Measurements from ENCODE around the gene RPUSD4.
A peak's percentile ranks its signal among the peaks of the same experiment; 100 is the strongest.

RPUSD4 gene

DNA sequence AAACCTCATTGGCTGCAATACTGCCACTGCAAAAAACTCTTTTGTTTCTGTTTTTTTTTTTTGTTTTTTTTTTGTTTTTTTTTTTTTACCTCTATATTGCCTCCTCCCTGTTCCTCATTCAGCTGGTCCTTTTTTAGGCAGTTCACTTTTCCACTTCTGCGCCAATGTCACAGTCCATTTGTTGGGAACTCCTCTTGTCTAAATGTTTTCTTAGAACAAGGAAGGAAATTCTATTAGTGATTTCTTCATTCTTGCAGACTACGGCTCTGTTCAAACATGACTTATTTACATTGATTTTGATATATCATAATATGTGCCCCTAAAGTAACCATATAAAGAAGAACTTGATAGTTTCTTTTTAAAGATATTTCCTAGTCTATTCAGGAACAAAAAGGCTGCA lies 3.0 kb upstream of the RPUSD4 start:
- H3K4me3 ChIP-seq (ENCODE audit: low read depth, low read length), result peak overlapping the region; percentile 23; the same call in 1 of the 2 replicates
- TF ChIP-seq, protein P1, sequence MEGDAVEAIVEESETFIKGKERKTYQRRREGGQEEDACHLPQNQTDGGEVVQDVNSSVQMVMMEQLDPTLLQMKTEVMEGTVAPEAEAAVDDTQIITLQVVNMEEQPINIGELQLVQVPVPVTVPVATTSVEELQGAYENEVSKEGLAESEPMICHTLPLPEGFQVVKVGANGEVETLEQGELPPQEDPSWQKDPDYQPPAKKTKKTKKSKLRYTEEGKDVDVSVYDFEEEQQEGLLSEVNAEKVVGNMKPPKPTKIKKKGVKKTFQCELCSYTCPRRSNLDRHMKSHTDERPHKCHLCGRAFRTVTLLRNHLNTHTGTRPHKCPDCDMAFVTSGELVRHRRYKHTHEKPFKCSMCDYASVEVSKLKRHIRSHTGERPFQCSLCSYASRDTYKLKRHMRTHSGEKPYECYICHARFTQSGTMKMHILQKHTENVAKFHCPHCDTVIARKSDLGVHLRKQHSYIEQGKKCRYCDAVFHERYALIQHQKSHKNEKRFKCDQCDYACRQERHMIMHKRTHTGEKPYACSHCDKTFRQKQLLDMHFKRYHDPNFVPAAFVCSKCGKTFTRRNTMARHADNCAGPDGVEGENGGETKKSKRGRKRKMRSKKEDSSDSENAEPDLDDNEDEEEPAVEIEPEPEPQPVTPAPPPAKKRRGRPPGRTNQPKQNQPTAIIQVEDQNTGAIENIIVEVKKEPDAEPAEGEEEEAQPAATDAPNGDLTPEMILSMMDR (IDR thresholded peaks at IDR 0.05; ENCODE audit: control insufficient read depth, extremely low read depth, insufficient read depth), result no peak

DNA sequence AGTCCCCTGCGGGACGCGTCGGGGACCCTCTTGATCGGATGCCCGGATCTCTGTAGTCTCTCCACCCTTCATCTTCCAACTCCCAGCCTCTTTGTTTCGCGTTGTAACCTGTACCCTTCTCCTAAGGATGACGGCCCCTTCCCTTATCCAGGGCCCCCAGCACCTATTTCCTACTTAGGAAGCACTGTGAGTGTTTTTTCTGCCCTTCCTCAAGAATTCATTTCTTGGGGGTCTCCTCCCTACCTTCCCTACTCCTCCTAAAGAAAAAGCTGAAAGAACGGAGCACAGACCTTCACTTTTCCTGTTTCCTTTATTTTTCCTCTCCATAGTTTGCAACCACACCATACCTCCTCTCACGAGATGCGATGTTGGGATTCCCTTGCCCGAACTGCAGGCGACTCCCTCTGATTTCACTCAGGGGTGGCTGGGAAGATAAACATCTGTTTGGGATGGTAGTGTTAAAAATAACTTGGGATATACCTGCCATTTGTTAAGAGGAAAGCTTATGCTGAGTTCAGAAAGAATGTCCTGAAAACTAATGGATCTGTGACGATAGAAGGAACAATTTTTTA lies 725 bp upstream of the RPUSD4 start:
- TF ChIP-seq, protein P1 (IDR thresholded peaks at IDR 0.05; ENCODE audit: control insufficient read depth, extremely low read depth, insufficient read depth), result no peak
- H3K4me3 ChIP-seq (ENCODE audit: low read depth, low read length), result peak overlapping the region; percentile 99
- DNase-seq (ENCODE audit: low read depth), result no peak

More for the DNA sequence above, 3.0 kb upstream of the RPUSD4 start:
- peak; percentile 64 for DNase-seq (ENCODE audit: low read depth)

DNA sequence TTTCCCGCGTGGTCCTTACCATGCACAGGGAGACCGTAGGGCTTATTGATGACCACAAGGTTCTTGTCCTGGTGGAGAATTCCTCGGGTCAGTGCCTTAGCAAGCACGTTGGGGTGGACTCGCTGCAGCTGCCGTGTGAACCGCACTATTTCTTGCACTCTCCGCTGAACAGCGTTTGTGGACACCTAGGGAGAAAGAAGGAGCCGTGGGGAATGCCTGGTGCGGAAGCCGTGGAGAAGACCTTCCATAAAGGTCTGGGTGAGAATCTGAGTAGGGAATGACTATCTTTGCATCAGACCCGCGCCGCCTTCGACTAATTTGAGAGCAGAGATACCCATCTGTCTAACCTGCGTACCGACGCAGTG lies 597 bp downstream of the RPUSD4 start:
- no peak for DNase-seq (ENCODE audit: low read depth)
- TF ChIP-seq, protein P1 (IDR thresholded peaks at IDR 0.05; ENCODE audit: control insufficient read depth, extremely low read depth, insufficient read depth), result no peak
- H3K4me3 ChIP-seq (ENCODE audit: low read depth, low read length), result peak overlapping the region; percentile 99

DNA sequence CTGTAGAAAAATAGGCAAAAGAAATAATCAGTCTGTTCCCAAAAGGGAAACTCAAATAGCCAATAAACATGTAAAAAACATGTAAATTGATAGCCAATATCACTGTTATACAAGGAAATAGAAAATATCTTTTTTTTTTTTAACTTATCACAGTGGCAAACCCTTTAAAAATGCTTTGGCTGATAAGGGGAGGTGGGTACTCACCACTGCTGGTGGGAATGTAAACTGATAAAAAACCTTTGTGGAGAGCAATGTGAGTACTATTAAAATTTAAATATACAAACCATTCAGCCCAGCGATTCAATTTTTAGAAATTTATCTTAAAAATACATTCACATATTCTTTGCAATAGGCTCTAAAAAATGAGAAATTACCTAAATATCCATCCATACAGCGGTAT lies 3.6 kb downstream of the RPUSD4 start:
- TF ChIP-seq, protein P1 (IDR thresholded peaks at IDR 0.05; ENCODE audit: control insufficient read depth, extremely low read depth, insufficient read depth), result no peak
- no peak overlapping the region for H3K4me3 ChIP-seq (ENCODE audit: low read depth, low read length)
- DNase-seq (ENCODE audit: low read depth), result no peak

DNA sequence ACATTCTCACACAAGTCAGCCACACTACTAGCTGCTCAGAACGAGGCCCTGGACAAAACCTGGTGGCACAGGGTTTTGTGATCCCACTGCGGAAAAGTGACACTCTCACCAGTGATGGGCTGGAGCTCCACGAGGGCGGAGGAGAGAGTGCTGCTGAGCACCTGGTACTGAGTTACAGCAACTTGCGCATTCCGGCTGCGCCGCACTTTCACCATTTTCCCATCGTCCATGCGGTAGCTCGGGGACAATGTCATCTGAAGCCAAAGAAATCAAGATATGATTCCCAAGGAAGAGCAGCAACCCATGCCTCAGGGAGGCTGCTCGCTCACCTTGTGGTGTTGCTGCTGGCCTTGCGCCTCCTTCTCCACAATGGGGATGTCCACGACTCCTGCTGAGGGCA lies 6.1 kb downstream of the RPUSD4 start:
- no peak overlapping the region for H3K4me3 ChIP-seq (ENCODE audit: low read depth, low read length)
- no peak for DNase-seq (ENCODE audit: low read depth)
- TF ChIP-seq, protein P1 (IDR thresholded peaks at IDR 0.05; ENCODE audit: control insufficient read depth, extremely low read depth, insufficient read depth), result no peak

DNA sequence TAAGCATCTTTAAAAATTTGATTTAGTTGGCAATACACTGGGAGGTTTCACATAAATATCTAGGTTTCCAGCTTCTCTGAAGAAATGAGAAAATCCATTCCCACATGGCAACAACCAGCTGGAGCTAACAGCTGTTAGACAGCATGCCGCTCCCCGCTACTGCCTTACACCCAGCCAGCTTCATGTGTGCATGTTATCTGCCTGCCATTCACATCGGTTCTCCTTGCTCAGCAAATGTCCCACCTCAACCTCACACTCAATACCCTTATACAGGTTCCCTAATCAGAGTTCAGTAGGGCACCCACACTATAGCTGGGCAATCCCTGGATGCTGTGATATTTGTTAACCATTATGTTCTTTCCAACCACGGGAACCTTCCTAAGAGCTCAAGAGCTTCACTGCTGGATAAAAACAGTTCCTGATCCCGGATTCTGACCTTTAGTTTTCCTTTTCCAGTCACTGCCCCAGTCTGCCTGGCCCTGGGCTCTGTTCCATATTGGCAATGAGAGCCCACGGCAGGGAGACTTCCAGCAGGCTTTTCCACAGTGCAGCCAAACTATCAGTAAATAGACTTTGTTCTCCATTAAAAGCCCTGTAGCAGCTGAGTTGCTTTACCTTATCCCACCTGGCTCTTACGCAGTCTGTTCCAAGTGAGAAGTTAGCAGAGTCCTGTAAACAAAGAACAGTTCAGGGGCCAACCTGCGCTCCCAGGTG lies 8.6 kb downstream of the RPUSD4 start:
- TF ChIP-seq, protein P1 (IDR thresholded peaks at IDR 0.05; ENCODE audit: control insufficient read depth, extremely low read depth, insufficient read depth), result no peak
- no peak overlapping the region for H3K4me3 ChIP-seq (ENCODE audit: low read depth, low read length)
- DNase-seq (ENCODE audit: low read depth), result no peak

DNA sequence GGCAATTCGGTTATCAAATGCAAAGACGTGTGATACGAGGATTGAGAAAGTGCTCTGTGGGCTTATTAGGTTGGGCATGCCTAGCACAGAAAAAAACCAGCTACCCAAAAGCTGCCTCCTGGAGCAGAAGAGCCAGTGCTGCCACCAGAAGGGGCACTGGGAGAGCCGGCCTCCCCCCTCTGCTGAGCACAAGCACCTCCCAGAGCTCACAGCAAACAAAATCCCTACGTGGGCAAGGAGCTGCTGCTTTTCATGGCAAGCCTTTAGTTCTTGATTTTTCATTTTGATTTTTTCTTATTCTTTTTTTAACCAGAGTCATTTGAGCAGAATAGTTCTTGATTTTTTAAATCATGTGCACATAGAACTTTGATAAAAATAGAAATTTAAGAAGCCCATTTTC lies 12.8 kb downstream of the RPUSD4 start:
- no peak for DNase-seq (ENCODE audit: low read depth)
- TF ChIP-seq, protein P1 (IDR thresholded peaks at IDR 0.05; ENCODE audit: control insufficient read depth, extremely low read depth, insufficient read depth), result no peak
- no peak overlapping the region for H3K4me3 ChIP-seq (ENCODE audit: low read depth, low read length)
